ENCODE measurements around the gene ARHGEF16.
A peak's percentile ranks its signal among the peaks of the same experiment; 100 is the strongest.

ARHGEF16 gene

GRCh38 chr1:3453891-3454810, at the start of gene ARHGEF16:
ARHGEF16 (plus strand) TSS chr1:3454665; CDS start chr1:3463085, 8,420 bp downstream.
- DNase-seq, result no peak

DNA sequence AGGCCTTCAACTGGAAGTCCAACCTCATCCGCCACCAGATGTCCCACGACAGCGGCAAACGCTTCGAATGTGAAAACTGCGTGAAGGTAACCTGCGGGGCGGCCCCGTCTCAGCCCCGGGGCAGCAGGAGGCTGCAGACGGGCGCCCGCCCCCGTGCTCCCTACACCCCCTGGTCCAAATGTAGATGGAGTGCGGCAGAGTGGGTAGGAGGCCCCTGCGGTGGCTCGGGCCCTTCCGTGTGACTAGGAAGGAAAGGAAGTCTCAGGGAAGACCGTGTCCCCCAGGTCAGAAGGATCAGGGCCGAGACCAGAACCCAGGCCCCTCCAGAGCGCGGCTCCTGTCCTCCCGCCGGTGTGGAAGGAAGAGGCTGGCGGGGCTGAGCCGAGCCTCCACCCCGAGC, 49.7 kb upstream of the ARHGEF16 start:
- no peak for DNase-seq

- DNase-seq, result no peak
Observed at GRCh38 chr1:3405491-3405890, 49.0 kb upstream of the ARHGEF16 start.

DNA sequence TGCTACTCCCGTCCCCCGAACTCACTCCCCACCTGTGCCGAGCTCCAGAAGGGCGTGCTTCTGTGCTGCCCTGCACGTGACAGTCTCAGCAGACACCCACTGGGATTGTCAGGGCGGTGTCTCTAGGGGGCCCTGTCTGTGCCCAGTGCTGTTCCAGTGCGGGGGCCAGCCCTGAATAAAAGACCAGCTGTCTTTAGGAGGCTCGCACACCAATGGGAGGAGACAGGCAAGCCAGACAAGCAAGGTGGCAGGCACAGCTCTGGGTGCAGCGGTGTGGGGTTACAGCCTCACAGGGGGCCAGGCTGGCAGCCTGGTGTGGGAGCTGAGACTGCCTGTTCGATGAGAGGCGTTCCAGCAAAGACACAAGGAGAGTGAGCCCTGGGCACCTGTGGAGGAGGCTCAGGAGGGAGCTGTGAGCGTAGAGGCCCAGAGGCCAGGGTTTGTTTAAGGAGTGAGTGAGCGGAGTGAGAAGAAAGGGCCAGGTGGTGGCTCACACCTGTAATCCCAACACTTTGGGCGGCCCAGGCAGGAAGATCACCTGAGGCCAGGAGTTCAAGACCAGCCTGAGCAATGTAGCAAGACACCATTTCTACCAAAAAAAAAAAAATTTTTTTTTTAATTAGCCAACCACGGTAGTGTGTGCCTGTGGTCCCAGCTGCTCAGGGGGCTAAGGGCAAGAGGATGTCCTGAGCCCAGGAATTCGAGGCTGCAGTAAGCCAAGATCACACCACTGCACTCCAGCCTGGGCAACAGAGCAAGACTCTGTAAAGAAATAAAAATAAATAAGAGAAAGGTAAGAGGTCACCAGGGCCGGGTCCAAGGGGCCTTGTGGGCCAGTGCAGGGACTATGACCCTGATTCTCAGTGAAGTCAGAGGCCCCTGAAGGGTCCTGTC, 48.2 kb upstream of the ARHGEF16 start:
- no peak for DNase-seq

GRCh38 chr1:3407021-3407420, 47.4 kb upstream of the ARHGEF16 start:
- DNase-seq, result no peak

DNA sequence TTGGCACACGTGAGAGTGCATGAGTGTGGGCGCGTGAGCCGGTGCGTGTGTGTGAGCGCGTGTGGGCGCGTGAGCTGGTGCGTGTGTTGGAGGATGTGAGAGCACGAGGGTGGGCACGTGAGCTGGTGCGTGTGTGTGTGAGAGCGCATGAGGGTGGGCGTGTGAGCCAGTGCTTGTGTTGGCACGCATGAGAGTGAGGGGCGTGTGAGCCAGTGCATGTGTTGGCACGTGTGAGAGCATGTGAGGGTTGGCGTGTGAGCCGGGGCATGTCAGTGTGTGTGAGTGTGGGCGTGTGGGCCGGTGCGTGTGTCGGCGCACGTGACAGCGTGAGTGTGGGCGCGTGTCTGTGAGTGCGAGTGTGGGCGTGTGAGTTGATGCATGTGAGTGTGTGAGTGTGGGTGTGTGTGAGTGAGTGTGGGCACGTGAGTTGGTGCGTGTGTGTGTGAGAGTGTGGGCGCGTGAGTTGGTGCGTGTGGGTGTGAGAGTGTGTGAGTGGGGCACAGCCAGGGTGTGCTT, 45.7 kb upstream of the ARHGEF16 start:
- DNase-seq, result no peak

GRCh38 chr1:3409366-3410141, 44.9 kb upstream of the ARHGEF16 start:
- DNase-seq, result no peak

DNA sequence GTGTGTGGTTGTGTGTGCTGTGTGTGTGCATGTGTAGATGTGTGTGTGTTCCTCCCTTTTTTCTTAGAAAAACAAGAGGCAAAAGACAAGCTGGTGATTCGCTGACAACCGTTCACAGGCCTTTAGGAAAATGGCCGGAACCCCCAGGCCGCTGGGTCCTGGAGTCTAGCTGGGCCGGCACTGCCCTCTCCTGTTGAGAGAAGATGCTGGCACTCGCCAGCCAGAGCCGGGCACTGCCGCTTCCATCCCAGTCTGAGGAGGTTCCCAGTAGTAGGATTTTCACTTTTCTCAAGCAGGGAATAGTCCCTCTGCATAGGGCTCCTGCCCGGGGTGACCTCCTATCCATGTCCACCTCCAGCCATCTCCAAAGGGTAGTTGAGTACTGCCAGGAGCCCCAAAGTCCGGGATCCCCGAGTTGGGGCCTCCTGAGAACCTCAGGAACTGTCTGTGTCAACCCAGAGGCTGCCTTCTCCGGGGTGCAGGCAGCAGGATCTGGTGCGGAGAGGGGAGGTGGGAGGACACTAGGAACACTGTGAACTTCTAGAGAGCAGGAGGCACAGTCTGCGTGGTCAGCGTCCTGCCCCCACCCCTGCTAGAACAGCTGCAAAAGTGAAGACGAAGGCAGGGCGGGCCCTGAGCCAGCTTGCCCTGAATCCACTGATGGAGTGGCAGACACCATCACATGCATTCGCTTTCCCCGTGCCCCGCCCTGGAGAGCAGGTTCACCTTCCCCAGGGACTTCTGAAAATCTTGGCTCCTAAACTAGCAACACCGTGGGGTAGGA, 44.1 kb upstream of the ARHGEF16 start:
- DNase-seq, result peak; percentile 74

GRCh38 chr1:3411806-3412205, 42.7 kb upstream of the ARHGEF16 start:
- DNase-seq, result no peak

- no peak for DNase-seq
Observed at GRCh38 chr1:3412376-3412775, 42.1 kb upstream of the ARHGEF16 start.

DNA sequence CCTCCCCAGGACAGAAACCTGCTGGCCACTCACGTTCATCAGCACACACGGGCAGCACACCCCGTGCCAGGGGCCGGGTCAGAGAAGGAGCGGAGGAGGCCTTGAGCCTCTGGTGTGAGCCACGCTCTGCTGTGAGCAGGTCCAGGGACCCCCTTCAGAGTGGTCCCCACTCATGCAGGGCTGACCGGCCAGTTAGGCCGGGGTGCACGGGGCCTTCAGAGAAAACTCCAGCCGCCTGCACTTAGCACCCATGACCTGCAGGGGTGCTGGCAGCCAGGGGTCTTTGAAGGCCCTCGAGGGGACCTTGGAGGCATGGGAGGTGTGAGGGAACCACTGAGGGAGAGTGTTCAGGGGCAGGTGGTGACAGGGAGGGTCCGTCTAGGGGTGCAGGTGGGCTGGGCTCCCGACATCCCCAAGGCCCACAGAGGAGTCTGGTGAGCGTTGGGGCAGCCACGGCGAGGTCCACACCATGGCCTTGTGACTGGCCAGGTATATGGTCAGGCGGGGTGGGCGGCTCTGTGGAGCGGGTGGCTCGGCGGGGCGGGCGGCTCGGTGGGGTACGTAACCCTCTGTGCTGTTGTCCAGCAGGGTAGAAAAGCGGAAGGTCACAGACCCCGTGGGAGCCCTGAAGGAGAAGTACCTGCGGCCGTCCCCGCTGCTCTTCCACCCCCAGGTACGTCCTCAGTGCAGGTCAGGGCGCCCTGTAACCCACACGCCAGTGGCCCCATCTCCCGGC, 40.3 kb upstream of the ARHGEF16 start:
- DNase-seq, result no peak

DNA sequence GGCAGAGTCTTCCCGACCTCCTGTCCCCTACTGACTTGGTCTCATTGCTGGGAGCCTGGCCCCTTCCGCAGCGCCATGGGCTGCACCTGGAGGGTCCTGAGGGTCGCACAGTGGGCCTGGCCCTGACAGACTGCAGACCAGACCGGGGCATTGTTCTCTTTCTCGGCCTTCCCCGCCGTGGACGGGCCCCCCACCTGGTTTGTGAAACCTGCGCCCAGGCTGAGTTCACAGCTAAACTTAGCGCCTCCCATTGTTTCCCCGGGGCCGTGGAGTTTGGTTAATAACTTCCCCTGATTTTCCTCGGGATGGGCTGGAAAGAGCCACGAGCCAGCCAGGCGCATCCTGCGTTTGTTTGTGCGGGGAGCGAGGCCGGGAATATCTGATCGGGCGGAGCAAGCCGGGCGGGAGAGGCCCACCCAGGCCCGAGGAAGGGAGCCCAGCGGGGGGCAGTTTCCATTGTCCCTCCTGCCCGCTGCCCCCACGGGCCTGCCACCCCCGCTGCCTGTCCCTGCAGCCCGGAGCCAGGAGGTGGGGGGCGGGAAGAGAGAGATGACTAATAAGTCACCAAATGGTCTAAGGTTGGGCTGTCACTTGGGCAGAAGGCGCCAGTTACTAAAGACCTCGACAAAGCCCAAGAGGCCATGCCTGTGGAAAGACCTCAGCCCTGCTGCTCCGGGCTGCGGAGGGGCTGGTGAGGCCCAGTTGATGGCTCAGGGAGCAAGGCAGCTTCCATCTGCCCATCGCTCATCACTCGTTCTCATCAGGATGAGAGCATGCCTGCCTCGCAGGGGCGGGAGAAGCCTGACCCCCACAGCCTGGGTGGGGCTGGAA, 39.0 kb upstream of the ARHGEF16 start:
- DNase-seq, result no peak

- DNase-seq, result no peak
Observed at GRCh38 chr1:3417082-3417739, 37.3 kb upstream of the ARHGEF16 start.

DNA sequence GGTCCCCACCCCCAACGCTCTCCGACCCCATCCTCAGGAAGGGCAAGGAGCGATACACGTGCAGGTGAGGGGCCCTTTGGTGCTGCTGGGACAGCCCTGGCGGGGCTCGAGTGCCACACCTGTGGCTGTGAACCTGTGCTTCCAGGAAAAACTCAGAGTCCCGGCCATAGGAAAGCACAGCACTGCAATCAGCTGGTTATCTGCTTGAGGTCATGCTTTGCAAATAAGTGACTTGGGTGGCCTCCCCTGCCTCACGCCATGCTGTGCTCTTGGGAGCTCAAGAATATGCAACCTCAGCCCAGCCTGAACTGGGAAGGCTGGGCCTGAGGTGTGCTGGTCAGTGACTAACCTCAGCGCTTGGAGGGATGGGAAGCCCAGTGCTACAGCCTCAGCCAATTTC, 36.5 kb upstream of the ARHGEF16 start:
- DNase-seq, result no peak

GRCh38 chr1:3418600-3418999, 35.9 kb upstream of the ARHGEF16 start:
- DNase-seq, result no peak

DNA sequence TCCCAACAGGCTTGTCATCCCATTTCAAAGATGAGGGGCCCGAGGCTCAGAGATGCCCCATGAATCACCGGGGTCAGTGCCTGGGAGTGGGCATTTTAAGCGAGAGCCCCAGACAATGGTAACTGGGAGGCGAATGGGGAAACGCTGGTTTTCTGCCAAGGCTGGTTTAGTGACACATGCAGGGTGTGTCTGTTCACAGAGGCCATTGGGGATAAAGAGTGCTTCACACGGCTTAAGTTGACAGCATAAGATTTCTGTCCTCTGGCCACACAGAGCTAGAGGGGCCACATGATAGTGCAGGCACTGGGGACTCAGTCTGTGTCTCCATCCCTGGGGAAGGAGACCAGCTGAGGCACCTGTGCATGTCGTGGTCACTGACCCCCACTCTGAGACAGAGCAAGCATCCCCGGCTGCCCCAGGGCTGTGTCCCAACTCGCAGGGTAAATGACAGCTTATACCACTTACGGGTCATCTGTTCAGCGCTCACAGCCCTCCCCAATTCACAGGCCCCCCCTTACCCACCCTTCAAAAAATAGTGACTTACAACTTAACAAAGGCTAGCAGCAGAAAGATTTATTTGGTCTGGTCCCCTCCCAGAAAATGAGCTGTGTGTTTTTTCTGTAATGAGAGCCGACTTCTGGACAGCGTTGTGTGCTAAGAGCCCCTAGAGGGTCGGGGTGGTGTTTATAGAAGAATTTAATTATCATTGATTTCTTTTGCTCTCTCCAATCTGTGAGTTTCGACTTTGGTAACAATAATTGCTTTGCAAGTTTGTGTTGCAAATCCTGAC, 34.9 kb upstream of the ARHGEF16 start:
- no peak for DNase-seq

DNA sequence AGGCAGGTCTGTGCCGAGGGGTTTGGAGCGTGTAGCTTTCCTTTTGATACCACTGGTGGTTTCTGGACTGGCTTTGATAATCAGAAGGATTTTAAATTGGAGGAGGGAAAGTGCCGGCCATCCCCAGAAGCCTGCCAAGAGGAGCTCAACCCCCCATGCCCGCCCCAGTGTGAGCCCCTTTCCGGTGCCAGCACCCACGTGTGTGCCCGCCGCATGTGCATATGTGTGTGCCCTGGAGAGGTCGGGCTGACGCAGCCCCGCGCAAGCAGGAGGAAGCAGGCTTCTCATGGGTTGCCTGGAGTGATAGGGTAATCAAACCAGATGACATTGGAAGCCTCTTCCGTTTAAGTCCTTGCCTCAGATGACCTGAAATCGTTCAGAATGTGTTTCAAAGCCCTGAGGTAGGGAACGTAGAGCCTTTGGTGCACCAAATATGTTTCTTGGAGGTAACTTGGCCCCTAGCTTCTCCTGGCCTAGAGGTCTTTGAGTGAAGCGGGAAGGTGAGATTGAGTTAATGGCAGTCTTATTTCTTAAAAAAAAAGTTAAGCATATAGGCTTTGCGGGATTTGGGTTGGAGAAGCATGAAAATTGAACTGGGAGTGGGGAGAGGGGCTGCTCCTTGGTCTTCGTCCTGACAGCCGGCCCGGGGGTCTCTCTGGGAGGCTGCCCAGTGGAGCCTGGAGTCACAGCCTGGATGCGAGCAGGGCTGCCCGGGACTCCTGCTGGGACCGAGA, 34.1 kb upstream of the ARHGEF16 start:
- DNase-seq, result no peak

GRCh38 chr1:3422638-3423037, 31.8 kb upstream of the ARHGEF16 start:
- no peak for DNase-seq

Data from right hindlimb (tissue), 1 donor.